NCI-H345 treated with DMSO at 0.1 percent for 48 hours (cell line): ENCODE measurements around the gene VPS45.
"Not testable (repeated sequence)": the region's sequence is repeated elsewhere in the genome, so short reads cannot be mapped to it uniquely, and the experiment has no call there.

Source experiments
- DNase-seq: peaks from one replicate; lab custom pipeline; 2025; ENCODE audit not compliant: unreplicated experiment; lab: John Stamatoyannopoulos, UW

The VPS45 gene

DNA sequence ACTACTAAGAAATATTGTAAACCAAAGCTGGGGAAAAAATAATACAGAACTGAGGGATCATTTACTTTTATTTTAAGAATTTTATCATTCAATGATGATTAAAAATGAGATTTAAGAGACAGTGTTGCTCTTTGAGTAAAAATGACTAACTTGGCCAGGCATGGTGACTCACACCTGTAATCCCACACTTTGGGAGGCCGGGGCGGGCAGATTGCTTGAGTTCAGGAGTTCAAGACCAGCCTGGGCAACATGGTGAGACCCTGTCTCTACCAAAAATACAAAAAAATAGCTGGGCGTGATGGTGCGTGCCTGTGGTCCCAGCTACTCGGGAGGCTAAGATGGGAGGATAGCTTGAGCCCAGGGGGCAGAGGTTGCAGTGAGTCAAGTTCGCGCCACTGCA is 60.3 kb downstream of the VPS45 start:
- no peak for DNase-seq

DNA sequence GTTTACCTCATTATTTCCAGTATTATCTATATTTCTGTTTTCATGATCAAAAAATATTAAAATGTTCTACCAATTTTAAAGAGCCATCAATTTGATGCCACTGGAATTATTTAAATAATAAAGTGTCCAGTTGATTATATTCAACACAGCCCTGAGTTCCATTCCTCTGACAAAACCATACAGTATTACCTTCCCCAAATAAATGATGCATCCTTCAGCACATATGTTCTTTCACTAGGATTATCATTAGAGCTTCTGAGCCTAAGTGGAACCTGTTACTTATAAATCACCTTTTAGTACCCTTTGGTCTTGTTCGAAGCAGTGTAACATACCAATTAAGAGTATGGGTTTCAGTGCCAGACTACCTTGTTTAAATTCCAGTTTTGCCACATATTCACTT is 64.8 kb downstream of the VPS45 start:
- no peak for DNase-seq

DNA sequence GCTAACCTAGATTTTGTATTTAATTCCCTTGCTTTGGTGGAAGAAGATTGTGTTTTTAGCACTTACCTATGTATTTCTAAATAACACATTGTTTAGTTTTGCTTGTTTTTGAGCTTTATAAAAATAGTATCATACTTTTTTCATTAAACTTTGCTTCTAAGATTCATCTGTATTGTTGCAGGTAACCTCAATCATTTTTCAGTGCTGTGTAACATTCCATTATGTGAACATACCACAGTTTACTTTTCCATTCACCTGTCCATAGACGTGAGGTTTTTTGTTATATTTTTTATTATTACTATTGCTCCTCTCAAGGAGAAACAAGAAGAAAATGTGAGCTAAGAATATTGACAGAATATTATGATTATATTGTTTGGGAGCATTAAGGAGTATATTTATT is 67.0 kb downstream of the VPS45 start:
- DNase-seq: no peak

DNA sequence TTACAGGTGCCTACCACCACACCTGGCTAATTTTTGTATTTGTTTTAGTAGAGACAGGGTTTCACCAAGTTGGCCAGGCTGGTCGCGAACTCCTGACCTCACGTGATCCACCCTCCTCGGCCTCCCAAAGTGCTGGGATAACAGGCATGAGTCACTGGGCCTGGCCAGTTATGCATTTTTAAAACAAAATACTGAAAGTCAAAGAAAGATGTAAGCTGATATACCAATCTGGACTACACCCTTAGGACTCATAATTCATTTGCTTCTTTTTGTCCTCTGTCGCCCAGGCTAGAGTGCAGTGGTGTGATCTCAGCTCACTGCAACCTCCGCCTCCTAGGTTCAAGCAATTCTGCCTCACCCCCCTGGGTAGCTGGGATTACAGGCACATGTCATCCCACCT is 67.8 kb downstream of the VPS45 start:
- not testable (repeated sequence) for DNase-seq

DNA sequence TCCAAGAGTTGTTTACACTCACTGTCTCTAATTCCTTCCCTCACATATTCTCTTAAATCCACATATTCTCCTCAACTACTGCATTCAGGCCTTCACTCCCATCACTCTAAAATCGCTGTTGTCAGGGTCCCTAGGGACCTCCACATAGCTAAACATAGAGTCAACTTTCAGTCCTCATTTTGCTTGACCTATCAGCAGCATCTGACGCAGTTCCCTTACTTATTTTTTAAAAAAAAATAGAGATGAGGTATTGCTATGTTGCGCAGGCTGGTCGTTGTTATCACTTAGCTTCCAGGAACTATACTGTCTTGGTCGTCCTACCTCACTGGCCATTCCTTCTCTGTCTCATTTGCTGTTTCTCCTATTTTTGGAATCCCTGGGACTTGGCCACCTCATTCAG is 70.5 kb downstream of the VPS45 start:
- DNase-seq: no peak

DNA sequence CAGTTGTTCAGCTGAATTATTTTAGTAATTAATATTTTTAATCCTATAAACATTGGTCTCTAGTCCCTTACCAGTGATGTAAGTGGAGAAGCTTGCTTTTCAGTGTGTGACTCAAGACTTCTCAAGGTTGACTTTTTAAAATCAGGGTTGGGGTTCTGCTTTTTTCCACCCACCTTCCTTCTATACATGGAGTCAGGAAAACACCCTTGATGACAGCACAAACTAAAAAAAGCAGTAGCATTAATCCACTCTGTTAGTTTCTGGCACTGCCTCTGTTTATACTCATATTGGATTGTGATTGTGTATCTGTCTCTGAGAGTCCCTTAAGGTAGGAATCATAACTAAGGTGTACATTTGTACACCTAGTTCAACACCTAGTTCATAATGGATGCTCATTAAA is 73.9 kb downstream of the VPS45 start:
- DNase-seq: no peak

DNA sequence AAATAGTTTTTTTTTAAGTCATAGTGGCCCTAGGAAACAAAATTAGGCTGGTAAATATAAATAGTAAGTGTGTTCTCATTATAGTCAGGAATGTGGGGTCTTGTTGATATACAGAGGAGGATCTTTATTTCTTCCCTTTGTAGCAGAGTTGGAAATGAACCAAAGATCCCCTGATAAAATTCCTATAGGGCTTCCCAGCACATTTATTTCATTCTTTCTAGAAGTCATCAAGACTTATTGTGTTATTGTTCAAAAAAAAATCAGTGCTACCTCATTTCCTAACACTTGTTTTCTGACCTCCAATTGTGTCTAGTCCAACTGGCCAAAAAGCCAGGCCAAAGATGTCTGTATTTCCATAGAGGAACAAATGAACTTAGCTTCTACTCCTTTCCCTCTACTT is 74.5 kb downstream of the VPS45 start:
- DNase-seq: no peak

DNA sequence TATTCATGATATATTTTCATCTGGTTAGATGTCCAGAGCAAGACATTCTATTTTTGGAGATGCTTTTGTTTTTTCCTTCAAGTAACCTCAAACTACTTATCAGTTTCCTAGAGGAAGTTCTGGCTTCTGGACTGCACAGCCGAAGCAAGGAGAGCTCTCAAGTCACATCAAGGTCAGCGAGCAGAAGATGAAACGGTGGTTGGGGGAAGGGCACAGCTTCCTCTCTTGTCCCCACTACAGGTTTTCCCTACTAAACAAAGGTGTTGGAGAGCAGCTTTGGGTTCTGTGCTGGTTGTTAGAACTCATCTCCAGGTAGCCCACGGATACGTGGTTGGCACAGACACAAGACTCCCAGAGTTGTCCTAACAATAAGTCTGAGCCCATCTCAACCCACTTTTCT is 77.0 kb downstream of the VPS45 start:
- DNase-seq: no peak

DNA sequence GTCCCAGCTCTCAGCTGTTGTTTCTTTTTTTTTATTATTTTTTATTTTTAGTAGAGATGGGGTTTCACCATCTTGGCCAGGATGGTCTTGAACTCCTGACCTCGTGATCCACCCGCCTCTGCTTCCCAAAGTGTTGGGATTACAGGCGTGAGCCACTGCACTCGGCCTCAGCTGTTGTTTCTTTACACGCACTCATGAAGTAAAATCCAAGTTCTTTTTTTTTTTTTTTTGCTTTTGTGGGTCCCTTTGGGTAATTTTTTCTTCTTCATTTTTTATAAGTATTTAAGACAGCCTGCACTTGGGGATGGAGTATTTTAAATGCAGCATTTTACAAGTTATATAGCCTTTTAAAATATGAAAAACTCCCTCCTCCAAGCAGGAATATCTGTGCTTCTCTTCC is 78.4 kb downstream of the VPS45 start:
- DNase-seq: not testable (repeated sequence)

DNA sequence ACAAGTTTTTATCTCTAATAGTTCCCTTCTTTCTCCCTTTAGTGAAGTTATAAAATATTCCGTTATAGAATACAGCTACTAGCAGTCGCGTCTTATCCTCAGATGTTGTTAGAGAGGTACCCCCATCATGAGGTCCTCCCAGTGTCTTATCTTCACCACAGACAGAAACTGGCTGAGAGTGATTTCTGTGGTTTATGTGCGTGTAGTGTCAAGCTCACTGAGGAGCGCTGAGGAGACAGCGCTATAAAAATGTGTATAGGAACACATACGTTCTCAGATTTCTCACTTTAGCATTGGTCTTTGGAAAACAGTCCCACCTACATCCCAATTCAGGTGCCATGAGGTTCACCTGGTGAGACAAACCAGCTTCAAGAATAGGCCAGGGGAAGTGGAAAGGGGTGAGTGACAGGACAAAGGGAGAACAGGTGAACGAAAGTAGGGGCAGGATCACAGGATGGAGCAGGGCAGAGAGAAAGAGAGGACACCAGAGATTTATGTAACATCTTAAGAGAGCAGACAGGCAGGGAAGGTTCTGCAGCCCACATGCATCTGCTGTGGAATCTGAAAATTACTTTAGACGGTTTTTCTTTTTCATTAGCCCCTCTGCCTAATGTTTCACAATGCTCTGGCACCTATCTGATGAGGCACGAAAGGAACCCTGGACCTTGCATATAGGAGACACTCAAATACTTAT is 79.4 kb downstream of the VPS45 start:
- DNase-seq: no peak

DNA sequence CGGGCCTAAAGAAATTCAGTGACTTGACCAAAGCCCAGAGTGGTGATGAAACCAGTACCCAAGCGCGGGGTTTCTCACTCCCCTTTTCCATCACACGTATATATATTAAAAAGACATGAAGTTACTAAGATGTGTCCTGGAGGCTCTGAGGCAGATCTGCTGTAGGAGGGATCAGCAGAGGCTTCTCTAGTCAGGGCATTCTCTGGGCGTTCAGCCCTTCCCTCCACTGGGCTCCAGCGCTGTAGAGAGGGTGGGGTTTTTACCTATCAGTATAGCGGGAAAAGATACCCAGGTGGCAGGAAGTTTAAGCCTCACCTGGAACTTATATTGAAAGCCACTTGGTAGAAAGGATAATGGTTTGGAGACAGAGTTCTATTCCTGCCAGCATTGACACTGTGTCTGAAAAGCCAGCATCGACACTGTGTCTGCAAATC is 81.3 kb downstream of the VPS45 start:
- DNase-seq: peak; percentile 92

DNA sequence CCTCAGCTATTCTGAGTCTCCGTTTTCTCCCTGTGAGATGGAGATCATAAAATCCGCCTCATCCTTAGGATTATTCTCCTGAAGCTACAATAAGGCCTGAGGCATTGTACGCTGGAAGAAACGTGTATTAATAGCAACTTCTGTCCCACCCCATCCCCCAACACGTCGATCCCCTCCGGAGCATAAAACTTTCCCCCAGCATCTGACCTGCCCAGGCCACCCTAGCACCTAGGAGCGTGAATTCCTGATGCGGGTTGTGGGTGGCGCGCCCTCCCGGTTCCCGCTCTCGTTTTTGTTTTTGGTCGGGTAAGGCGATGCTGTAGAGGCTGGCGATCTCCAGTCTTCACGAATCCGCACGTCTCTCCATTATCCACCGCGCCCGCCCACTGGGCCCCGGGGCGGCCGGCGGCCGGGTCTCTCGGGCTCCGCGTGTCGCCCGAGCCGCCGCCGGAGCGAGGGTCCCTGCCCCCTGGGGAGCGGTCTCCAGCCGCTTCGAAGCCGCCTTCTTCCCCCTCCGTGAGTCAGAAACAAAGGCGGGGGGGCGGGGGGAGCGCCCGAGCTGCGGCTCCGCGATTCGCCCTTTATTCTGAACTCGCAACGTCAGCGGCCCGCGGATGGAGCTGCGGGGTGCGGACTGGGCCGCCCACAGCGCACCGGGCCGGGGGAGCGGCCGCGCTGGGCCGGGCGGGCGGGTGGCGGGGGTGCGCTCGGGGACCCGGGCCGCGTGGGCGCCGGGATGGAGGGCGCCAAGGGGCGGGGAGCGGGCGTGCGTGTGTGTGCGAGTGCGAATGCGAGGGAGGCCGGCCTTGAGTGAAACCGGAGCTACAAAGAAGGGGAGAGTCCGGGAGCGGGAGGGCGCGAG is 81.9 kb downstream of the VPS45 start, which contains the start of gene PLEKHO1:
Gene PLEKHO1, plus strand, starts transcription at position 646 of the 862 bp plus-strand sequence. CDS start 342 bp downstream, outside the sequence.
- DNase-seq: peak; percentile 92

DNA sequence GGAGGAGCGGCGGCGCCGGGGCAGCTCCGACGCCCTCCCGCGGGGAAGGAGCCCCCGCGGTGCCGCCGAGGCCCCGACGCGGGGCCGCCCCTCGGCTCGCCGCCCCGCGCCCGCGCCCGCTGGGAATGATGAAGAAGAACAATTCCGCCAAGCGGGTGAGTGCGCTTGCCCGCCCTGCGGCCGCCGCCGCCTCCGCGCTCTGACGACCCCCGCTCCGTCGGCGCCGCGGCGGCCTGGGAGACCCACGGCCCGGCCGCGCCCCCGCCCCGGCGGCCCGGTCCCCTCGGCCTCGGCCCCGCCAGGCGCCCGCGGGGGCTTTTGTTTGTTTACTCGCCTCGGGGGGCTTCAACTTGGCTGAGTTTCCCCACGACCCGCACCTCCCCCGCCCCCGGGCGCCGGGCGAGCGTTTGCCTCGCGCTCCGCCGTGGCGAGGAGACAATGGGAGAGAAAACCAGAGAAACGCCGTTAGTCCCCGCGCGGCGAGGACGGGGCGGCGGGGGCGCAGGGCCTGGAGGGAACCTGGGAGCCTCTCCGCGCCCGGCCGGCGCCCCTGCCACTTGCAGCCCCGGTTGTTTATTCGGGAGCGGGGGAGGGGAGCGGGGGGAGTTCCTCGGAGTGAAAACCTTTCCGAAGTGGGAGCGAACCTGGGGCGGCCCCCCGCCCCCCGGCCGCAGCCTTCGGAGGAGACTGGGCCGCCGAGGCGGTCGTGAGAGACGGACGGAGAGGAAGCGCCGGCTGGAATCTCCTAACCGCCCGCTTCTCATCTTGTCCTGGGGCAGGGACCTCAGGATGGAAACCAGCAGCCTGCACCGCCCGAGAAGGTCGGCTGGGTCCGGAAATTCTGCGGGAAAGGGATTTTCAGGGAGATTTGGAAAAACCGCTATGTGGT is 82.8 kb downstream of the VPS45 start:
- peak; percentile 48 for DNase-seq

DNA sequence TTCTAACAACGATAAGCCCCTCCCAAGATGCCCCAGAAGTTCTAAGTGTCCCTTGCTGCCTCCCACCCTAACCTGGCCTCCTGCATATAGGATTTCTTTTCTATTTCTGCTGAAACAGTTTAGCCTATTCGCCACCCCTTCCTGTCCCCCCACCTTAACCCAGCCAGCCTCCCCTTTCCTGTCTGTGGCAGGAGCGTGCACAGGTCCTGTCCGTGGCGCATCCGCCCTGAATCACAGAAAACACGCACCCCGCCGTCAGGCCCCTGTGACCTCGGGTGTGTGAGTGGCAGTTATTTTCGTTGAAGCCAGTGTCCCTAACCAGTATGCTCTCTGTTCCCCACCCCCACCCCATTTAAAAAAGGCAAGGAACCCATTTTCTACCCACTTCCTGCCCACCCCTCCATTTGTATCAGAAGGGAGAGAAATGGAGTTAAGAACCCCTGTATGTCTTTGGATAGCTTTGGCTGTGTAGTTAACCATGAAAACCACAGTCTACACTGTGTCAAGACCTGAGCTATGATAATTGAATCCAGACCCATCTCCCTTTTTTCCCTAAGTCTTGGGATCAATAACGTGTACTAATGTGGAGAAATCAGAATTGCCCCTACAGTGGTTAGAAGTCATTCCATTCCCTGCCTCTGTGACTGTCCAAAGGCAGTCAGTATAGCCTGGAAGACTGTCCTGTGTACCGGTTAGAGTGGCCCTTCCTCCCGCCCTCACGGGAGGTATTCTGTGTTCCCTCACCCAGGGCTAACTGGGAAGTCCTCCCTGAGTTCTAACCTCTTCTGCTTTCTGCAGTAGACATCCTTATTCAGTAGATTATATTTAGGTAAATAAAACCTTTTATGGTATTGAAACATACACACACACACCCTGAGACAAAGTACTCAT is 84.0 kb downstream of the VPS45 start:
- no peak for DNase-seq

DNA sequence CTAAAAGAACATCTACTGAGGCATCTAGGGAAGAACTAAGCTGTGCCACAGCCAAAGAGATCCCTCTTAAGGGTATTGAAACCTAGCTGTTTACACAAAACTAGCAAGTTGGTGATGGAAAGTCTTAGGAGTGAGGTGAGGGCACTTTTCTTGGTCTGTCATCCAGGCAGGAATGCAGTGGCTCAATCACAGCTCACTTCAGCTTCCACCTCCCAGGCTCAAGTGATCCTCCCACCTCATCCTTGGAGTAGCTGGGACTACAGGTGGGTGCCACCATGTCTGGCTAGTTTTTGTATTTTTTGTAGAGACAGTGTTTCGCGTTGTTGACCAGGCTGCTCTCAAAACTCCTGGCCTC is 84.6 kb downstream of the VPS45 start:
- DNase-seq: no peak

DNA sequence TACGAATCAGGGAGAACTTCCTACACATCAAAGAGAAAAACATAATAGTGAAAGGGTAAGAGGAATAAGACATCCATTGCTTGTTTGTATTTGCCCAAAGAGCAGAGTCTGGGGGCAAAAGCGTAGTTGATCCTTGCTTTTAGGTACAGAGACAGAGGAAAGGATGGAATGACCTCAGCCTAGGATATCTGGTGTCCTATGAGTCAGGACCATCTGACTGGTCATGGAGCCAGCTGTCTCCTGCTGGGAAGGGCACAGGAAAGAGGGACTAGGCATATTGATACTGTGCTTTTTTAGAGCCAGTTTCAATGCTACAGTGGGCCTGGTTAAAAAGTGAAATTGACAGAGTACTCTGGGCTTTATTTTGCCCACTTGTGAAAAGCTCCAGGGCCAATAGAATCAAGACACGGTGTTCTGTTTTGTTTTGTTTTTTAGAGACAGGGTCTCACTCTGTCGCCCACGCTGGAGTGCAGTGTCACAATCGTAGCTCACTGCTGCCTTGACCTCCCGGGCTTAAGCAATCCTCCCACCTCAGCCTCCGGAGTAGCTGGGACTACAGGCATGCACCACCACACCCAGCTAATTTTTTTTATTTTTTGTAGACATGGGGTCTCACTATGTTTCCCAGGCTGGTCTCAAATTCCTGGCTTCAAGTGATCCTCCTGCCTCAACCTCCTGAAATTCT is 85.3 kb downstream of the VPS45 start:
- no peak for DNase-seq

DNA sequence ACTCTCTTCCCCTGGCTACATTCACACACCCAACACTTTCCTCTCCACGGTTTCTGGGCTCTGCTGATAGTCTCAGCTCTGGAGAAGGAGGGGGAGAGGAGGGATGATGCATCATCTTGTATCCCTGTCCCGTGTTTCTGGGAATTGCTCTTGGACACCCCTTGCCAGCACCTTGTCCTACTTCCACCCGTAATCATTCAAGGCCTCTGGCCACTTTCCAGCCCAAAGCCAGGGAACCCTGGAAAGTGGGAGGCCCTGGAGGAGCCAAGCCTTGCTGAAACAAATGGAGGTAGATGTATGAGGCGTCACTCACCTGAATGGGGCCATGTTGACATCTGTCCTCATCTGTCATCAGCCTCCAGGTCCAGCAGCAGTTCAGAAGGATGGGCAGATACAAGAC is 86.6 kb downstream of the VPS45 start:
- no peak for DNase-seq

DNA sequence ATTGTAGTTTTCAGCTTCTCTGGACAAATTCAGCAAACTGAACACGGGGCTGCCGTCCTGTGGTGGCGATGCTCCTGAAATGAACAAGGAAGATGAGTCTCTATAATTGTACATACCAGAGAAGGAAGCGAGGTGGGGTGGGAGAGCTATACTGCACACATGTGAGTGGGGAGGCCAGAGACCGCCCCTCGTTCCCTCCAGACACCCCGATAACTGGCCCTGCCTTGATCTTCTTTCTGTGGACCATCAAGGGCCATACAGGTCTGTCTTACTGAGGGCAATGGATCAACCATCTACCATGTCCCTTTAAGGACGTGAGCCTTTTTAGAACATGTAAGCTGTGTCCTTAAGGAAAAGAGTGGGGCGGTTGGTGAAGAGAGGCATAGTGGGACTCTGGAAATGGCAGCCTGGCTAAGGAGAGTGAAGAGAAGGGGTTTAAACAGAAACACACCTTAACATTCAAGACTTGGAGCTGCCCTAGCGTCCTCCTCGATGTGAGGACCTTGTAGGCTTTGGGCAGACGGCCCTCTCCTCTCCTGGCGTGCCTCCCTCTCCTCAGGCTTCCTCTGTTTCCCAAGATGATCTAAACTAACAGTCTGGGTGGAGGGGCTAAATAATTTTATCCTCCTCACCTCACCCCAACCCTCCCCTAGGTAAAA is 88.0 kb downstream of the VPS45 start:
- DNase-seq: no peak

DNA sequence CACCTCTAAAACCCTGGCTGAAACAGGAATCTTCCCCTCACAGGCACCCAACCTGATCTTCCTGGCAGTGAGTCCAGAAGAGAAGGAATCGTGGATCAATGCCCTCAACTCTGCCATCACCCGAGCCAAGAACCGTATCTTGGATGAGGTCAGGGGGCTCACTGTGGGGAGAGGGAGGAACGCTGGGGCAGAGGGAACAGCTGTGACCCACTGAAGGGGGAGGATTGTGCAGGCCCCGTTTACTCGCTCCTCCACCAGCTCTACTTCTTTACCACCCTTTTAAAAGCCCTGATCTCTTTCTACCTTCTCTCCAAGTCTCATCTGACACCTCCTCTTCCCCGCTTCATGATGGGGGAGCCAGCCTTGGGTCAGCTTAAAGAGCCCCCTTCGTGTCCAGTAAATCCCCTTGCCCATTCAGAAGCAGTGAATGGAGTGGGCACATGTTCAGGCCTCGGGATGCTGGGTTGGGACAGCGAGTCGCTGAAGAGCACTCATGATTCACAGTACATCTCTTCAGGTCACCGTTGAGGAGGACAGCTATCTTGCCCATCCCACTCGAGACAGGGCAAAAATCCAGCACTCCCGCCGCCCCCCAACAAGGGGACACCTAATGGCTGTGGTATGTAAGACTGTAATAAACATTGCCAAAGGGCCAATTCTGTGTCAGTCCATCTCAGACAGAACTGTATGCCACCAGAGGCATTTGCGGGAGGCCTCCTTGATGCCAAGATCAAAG is 89.5 kb downstream of the VPS45 start:
- DNase-seq: no peak
